ENCODE results near the gene DAB2.

The DAB2 gene

GRCh38 chr5:39447059-39447458 lies 22.3 kb upstream of the DAB2 start:
- no peak for DNase-seq

GRCh38 chr5:39446231-39446630 lies 21.5 kb upstream of the DAB2 start:
- DNase-seq: no peak

- DNase-seq: no peak
Observed at GRCh38 chr5:39443911-39444310, 19.1 kb upstream of the DAB2 start.

- no peak for DNase-seq
Observed at GRCh38 chr5:39442991-39443390, 18.2 kb upstream of the DAB2 start.

- no peak for DNase-seq
Observed at GRCh38 chr5:39441838-39442237, 17.1 kb upstream of the DAB2 start.

- DNase-seq: no peak
Observed at GRCh38 chr5:39440958-39441624, 16.3 kb upstream of the DAB2 start.

- DNase-seq: no peak
Observed at GRCh38 chr5:39440192-39440957, 15.6 kb upstream of the DAB2 start.

GRCh38 chr5:39439582-39440162 lies 14.9 kb upstream of the DAB2 start:
- DNase-seq: no peak

GRCh38 chr5:39437467-39437866 lies 12.7 kb upstream of the DAB2 start:
- no peak for DNase-seq

- no peak for DNase-seq
Observed at GRCh38 chr5:39433848-39434247, 9.1 kb upstream of the DAB2 start.

- DNase-seq: no peak
Observed at GRCh38 chr5:39432696-39433530, 8.1 kb upstream of the DAB2 start.

- no peak for DNase-seq
Observed at GRCh38 chr5:39430461-39430860, 5.7 kb upstream of the DAB2 start.

GRCh38 chr5:39428640-39429039 lies 3.9 kb upstream of the DAB2 start:
- DNase-seq: no peak

- DNase-seq: no peak
Observed at GRCh38 chr5:39427633-39428032, 2.9 kb upstream of the DAB2 start.

GRCh38 chr5:39427229-39427628 lies 2.4 kb upstream of the DAB2 start:
- DNase-seq: no peak

GRCh38 chr5:39426746-39427105 lies 1.9 kb upstream of the DAB2 start:
- DNase-seq: no peak

- no peak for DNase-seq
Observed at GRCh38 chr5:39426051-39426745, 1.4 kb upstream of the DAB2 start.

- DNase-seq: no peak
Observed at GRCh38 chr5:39423331-39423751, 1.4 kb downstream of the DAB2 start.

- no peak for DNase-seq
Observed at GRCh38 chr5:39422728-39423285, 2.0 kb downstream of the DAB2 start.

GRCh38 chr5:39422036-39422606 lies 2.7 kb downstream of the DAB2 start:
- no peak for DNase-seq

GRCh38 chr5:39420482-39421145 lies 4.2 kb downstream of the DAB2 start:
- no peak for DNase-seq

- DNase-seq: no peak
Observed at GRCh38 chr5:39419796-39420195, 5.0 kb downstream of the DAB2 start.

All from activated CD4-positive, alpha-beta T cell treated with anti-CD3 and anti-CD28 coated beads for 48 hours (primary cell).